HG03045 (cell line): ENCODE measurements around the gene ICOSLG.
A peak's percentile ranks its signal among the peaks of the same experiment; 100 is the strongest.
"Not testable (repeated sequence)": the region's sequence is repeated elsewhere in the genome, so short reads cannot be mapped to it uniquely, and the experiment has no call there.

Experiments
- ATAC-seq: cut with Tn5 transposase; IDR thresholded peaks from one replicate; pipeline ENCODE4 v1.9.1; 2021; ENCODE audit warnings: mild to moderate bottlenecking, moderate library complexity; ENCODE audit not compliant: unreplicated experiment

Gene ICOSLG

DNA sequence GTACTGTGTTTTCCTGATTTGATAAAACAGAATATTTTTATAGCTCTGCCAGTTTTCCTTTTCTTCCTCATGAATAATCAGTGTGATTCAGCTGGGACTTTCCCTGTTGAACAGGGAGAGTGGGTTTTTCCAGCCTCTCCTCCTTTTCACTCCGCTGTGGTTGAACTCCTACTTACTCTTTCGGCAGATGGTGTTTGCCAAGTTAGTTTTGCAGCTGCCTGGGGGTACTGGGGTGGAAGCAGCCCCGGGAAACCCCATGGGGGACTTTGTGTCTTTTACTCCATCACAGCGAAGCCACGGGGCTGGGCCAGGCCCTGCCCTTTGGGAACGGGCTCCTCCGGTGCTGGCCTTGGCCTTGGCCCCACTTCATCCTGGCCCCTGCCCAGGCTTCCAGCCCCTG is 55.9 kb downstream of the ICOSLG start:
- not testable (repeated sequence) for ATAC-seq

DNA sequence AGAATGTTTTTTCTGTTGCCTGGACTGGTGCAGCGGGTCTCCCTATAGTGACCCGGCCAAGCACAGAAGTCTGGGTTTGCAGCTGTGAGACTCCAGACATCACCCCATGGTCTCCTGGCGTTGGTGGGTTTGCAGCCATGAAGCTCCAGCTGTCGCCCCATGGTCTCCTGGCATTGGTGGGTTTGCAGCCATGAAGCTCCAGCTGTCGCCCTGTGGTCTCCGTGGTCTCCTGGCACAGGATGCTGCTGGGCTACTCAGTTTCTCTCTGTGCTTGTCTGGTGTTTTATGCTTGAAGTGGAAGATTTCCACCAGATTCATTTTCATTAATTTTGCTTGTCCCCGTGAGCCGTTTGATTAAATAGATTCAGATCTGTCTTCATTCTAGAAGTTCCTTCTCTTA is 58.5 kb downstream of the ICOSLG start:
- ATAC-seq, result not testable (repeated sequence)

DNA sequence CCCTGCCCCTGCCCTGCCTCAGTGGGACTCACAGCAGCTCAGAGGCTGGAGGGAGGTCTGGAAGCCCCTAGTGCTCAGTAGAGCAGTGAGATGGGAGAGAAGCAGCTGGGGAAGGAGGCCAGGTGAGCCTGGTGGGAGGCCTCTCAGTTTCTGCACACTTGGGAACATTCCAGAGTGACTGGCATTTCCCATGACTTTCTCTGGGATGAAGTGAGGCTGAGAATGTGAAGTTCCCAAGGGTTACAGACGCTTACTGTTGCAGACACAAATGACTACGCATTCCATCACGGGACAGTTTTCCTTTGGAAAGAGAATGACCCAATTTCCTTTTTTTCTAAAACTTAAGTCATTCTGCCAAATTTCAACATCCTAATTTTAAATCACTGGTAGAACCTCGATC is 59.2 kb downstream of the ICOSLG start:
- not testable (repeated sequence) for ATAC-seq

DNA sequence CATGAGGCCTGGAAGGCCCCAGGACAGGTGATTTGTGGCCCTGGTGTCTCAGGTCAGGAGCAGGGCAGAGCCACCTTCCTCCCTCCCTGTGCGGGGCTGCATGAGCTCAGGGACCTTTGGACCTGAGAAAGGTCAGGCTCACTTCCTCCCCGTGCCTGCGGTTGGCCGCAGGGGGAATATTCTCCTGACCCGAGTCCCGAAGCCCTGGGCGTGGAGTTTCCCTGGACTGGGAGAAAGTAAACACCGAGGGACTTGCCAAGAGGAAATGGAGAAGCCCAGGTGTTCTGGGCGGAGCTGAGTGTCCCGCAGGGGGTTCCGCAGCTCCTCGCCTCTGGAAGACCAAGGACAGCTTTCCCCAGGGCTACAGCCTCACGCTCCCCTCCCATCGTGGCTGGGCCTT is 64.6 kb downstream of the ICOSLG start:
- not testable (repeated sequence) for ATAC-seq

DNA sequence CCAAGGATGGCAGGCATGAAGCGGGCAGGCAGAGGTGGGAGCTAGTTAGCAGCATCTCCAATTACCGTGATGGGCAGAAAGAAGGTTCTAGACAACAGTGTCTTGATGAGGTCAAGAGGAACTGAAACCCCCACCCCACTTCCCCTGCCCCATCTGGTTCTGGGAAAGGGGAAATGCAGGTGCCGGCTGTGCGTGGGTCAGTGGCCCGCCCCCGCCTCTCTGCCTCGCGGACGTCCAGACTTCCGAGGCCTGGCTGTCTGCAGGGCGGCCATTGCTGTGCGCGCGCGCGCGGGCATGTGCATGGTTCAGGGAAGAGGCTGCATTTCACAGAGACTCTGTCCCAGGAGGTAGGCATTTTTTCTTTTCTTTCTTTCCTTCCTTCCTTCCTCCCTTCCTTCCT is 65.6 kb downstream of the ICOSLG start:
- peak; percentile 79 for ATAC-seq
